DMS53 (cell line): ENCODE results near the gene QRFPR.
"Not testable (repeated sequence)": the region's sequence is repeated elsewhere in the genome, so short reads cannot be mapped to it uniquely, and the experiment has no call there.

Source experiments
- DNase-seq: peaks from one replicate; lab custom pipeline; 2025; lab: John Stamatoyannopoulos, UW

QRFPR gene

DNA sequence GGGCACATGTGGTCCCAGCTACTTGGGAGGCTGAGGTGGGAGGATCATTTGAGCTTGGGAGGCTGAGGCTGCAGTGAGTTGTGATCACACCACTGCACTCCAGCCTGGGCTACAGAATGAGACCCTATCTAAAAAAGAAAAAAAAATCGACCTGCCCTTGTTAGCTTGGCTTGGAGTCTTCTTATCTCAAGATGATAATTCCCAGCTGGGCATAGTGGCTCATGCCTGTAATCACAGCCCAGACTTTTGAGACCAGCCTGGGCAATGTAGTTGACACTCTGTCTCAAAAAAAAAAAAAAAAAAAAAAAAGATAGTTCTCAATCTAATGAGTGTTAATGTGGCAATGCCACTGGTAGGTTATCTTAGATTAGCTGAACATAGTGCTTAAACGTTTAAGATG lies 41.0 kb downstream of the QRFPR start:
- no peak for DNase-seq

GRCh38 chr4:121339307-121339706 lies 41.5 kb downstream of the QRFPR start:
- DNase-seq: no peak

- no peak for DNase-seq
These were observed 42.3 kb downstream of the QRFPR start for GRCh38 chr4:121338518-121338917.

GRCh38 chr4:121336706-121337105 lies 44.1 kb downstream of the QRFPR start:
- DNase-seq: no peak

GRCh38 chr4:121330180-121330665 lies 50.6 kb downstream of the QRFPR start:
- no peak for DNase-seq

DNA sequence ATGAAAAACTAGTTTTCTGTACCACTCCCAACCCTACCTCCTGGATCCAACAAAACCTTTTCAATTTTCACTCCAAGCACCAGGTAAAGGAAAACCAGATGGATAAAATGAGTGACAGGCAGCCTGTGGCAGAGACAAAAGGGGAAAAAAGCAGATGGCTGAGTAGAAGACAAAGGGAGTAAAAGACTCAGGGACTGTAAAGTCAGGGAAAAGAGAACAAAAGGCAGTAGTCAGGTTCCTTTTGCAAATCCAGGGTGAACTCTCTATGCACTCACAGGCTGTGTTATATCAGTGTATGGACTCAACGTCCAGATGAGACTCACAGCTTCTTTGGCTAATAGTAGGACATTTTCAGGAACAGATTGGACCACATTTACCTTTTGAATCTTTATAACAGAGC lies 54.2 kb downstream of the QRFPR start:
- no peak for DNase-seq

- no peak for DNase-seq
These were observed 56.5 kb downstream of the QRFPR start for GRCh38 chr4:121324331-121324730.

GRCh38 chr4:121321466-121321865 lies 59.4 kb downstream of the QRFPR start:
- no peak for DNase-seq

- no peak for DNase-seq
These were observed 64.7 kb downstream of the QRFPR start for GRCh38 chr4:121316091-121316490.

DNA sequence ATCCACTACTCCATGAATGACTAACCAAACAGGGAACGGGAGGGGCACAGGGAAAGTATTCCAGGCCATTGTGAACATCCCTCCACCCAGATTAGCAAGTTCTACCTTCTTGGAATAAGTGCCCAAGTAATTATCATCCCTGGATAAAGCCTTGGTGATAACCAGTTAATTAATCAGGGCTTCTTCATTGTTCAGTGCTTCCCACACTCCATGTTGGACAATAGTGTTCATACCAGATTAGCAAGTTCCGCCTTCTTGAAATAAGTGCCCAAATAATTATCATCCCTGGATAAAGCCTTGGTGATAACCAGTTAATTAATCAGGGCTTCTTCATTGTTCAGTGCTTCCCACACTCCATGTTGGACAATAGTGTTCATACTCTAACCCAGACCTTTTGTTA lies 67.4 kb downstream of the QRFPR start:
- not testable (repeated sequence) for DNase-seq

DNA sequence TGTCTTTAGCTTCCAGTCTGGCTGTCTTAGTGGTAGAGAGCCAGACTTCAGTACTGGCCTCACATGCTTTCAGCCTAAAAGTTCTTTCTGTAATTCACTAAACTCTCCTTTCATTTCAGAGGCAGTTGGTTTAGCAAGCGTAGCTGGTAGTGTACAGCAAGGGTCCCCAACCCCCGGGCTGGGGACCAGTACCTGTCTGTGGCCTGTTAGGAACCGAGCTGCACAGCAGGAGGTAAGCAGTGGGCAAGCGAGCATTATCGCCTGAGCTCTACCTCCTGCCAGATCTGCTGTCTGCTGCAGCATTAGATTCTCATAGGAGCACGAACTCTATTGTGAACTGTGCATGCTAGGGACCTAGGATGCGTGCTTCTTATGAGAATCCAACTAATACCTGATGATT lies 72.0 kb downstream of the QRFPR start:
- no peak for DNase-seq

- DNase-seq: no peak
These were observed 72.5 kb downstream of the QRFPR start for GRCh38 chr4:121308328-121308663.

GRCh38 chr4:121307445-121308327 lies 73.1 kb downstream of the QRFPR start:
- peak; percentile 76 for DNase-seq

DNA sequence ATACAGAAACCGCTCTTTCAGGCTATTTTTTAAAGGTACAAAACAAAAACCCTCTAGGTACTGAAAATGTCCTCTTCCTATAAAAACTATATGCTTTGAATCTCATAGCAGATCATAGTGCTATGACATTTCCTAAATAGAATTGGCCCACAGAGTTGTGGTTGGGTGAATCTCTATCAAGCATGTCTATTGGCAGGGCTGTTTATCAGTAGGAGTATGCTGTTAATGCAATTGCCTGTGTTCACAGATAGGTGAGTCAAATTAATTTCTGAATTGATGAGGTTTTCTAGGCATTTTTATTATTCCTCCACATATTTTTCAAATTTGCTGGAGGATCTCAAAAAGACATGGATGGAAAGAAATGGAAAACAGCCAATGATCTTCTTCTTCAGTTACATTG lies 73.9 kb downstream of the QRFPR start:
- DNase-seq: no peak

DNA sequence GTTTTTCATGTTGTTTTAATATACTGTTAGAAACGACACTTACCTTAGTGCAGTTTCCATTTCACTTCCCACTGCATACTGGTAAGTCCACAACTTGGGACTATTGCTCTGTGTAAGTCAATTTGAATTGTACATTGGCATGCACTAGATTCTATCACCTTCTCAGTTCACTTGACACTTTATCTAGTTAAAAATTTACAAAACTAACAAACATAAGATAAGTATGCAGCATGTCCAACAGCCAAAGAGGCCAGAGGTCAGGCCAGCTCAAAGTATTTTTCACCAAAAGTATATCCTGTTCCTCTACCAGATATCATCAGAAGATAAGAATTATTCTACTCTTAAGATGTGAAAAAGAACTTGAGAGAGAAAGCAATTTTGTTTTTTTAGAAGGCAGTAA lies 75.9 kb downstream of the QRFPR start:
- no peak for DNase-seq

DNA sequence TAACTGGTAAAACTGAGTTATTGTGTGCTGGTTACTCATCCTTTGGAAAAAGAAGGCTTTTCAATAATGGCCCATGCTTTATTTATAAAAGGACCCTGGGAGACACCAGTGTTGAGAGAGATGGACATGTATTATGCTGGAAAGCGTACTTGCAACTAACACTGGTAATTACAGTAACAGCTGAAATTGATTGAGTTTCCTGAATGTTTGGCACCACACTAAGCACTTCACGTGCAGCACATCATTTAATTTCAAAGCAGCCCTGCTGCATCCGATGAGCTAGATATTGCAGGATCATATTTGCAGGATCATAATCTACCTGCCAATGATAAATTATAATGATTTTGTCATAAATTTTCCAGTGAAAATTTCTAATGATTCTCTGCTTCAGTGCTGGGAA lies 81.5 kb downstream of the QRFPR start:
- no peak for DNase-seq

DNA sequence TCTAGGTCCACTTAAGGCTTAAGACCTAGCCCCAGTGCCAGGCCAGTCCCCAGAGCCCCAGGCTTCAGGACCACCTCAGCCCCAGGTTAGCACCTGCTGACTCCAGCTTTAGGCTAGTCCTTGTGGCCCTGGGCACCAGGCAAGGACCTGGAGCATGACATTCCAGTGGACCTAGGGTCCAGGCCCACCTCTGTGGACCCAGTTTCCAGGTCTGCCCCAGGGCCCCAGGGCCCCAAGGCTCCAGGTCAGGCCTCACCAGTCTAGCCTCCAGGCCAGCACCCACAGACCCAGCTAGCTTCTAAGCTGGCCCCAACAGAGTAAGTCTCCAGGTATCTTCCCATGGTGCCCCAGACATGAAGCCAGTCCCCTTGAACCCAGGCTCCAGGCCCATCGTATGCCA lies 97.5 kb downstream of the QRFPR start:
- no peak for DNase-seq

DNA sequence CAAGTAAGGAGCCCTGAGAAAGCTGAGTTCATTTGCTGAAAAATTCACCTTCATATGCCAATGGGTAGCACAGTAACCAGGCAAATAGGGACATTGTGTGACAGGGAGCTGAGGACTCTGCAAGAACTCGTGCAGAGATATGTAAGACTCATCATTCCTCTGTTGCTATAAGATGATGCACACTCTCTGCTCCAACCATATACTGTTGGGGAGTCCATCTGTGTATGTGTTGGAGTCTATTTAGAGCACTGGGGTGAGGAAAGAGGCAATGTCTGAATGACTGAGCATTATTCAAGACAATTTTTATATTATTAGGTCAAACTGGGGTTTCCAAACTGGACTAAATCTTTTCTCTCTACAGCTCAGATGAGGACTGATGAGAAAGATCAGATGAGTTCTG lies 100.4 kb downstream of the QRFPR start:
- DNase-seq: no peak

- DNase-seq: no peak
These were observed 101.9 kb downstream of the QRFPR start for GRCh38 chr4:121278811-121279368.
